ENCODE measurements around the gene DGKD.
A peak's percentile ranks its signal among the peaks of the same experiment; 100 is the strongest.

DGKD gene

GRCh38 chr2:233413046-233413445 is 58.8 kb downstream of the DGKD start:
- no peak for DNase-seq (ENCODE audit: low read depth, low spot score)

- peak; percentile 48 for DNase-seq (ENCODE audit: low read depth, low spot score)
These were observed 59.4 kb downstream of the DGKD start for GRCh38 chr2:233413559-233414272.

GRCh38 chr2:233414273-233414654 is 60.0 kb downstream of the DGKD start:
- no peak for DNase-seq (ENCODE audit: low read depth, low spot score)

GRCh38 chr2:233414777-233415570 is 60.7 kb downstream of the DGKD start:
- no peak for DNase-seq (ENCODE audit: low read depth, low spot score)

- DNase-seq (ENCODE audit: low read depth, low spot score) = no peak
These were observed 61.9 kb downstream of the DGKD start for GRCh38 chr2:233416199-233416598.

GRCh38 chr2:233416706-233417105 is 62.4 kb downstream of the DGKD start:
- no peak for DNase-seq (ENCODE audit: low read depth, low spot score)

- DNase-seq (ENCODE audit: low read depth, low spot score) = no peak
These were observed 63.0 kb downstream of the DGKD start for GRCh38 chr2:233417282-233417681.

- DNase-seq (ENCODE audit: low read depth, low spot score) = no peak
These were observed 63.9 kb downstream of the DGKD start for GRCh38 chr2:233418052-233418760.

GRCh38 chr2:233418761-233419546 is 64.7 kb downstream of the DGKD start:
- no peak for DNase-seq (ENCODE audit: low read depth, low spot score)

GRCh38 chr2:233419602-233420391 is 65.5 kb downstream of the DGKD start:
- no peak for DNase-seq (ENCODE audit: low read depth, low spot score)

- no peak for DNase-seq (ENCODE audit: low read depth, low spot score)
These were observed 67.0 kb downstream of the DGKD start for GRCh38 chr2:233421091-233421816.

GRCh38 chr2:233422050-233422639 is 67.9 kb downstream of the DGKD start:
- no peak for DNase-seq (ENCODE audit: low read depth, low spot score)

- no peak for DNase-seq (ENCODE audit: low read depth, low spot score)
These were observed 68.6 kb downstream of the DGKD start for GRCh38 chr2:233422649-233423551.

GRCh38 chr2:233423552-233423860 is 69.2 kb downstream of the DGKD start:
- DNase-seq (ENCODE audit: low read depth, low spot score) = no peak

GRCh38 chr2:233424154-233424951 is 70.1 kb downstream of the DGKD start:
- no peak for DNase-seq (ENCODE audit: low read depth, low spot score)

GRCh38 chr2:233426619-233427342 is 72.5 kb downstream of the DGKD start:
- peak; percentile 30 for DNase-seq (ENCODE audit: low read depth, low spot score)

GRCh38 chr2:233428008-233428407 is 73.7 kb downstream of the DGKD start:
- DNase-seq (ENCODE audit: low read depth, low spot score) = no peak
